Activated CD4-positive, CD25-positive, alpha-beta regulatory T cell (primary cell): ENCODE results near the gene PTCSC3.

Source experiments
- DNase-seq, 4 experiments: peaks; one replicate each; lab custom pipeline; 2025; lab: John Stamatoyannopoulos, UW

Gene PTCSC3

GRCh38 chr14:36176524-36176923, at the start of gene PTCSC3:
PTCSC3 (minus strand) TSS chr14:36176722.
- DNase-seq = no peak

GRCh38 chr14:36226164-36226563, 49.6 kb upstream of the PTCSC3 start:
- no peak for DNase-seq

GRCh38 chr14:36224176-36224575, 47.7 kb upstream of the PTCSC3 start:
- DNase-seq = no peak

GRCh38 chr14:36223558-36223957, 47.0 kb upstream of the PTCSC3 start:
- DNase-seq = no peak

GRCh38 chr14:36222952-36223468, 46.5 kb upstream of the PTCSC3 start:
- DNase-seq = no peak

- DNase-seq = no peak
Observed at GRCh38 chr14:36222337-36222736, 45.8 kb upstream of the PTCSC3 start.

GRCh38 chr14:36221112-36221511, 44.6 kb upstream of the PTCSC3 start:
- no peak for DNase-seq

- no peak for DNase-seq
Observed at GRCh38 chr14:36217732-36218131, 41.2 kb upstream of the PTCSC3 start.

GRCh38 chr14:36217027-36217426, 40.5 kb upstream of the PTCSC3 start:
- no peak for DNase-seq

GRCh38 chr14:36215217-36215598, 38.7 kb upstream of the PTCSC3 start:
- DNase-seq = no peak

- no peak for DNase-seq
Observed at GRCh38 chr14:36214476-36215216, 38.1 kb upstream of the PTCSC3 start.

- DNase-seq = no peak
Observed at GRCh38 chr14:36212987-36213386, 36.5 kb upstream of the PTCSC3 start.

- DNase-seq = no peak
Observed at GRCh38 chr14:36212577-36212976, 36.1 kb upstream of the PTCSC3 start.

GRCh38 chr14:36208690-36209278, 32.3 kb upstream of the PTCSC3 start:
- no peak for DNase-seq

- DNase-seq = no peak
Observed at GRCh38 chr14:36207500-36207899, 31.0 kb upstream of the PTCSC3 start.

- no peak for DNase-seq
Observed at GRCh38 chr14:36204461-36205073, 28.0 kb upstream of the PTCSC3 start.

GRCh38 chr14:36198378-36198777, 21.9 kb upstream of the PTCSC3 start:
- DNase-seq = no peak

- no peak for DNase-seq
Observed at GRCh38 chr14:36194663-36195062, 18.1 kb upstream of the PTCSC3 start.

- DNase-seq = no peak
Observed at GRCh38 chr14:36192530-36192929, 16.0 kb upstream of the PTCSC3 start.

GRCh38 chr14:36183402-36183801, 6.9 kb upstream of the PTCSC3 start:
- DNase-seq = no peak

- no peak for DNase-seq
Observed at GRCh38 chr14:36181417-36181816, 4.9 kb upstream of the PTCSC3 start.

GRCh38 chr14:36177489-36177888, 967 bp upstream of the PTCSC3 start:
- no peak for DNase-seq

- DNase-seq = no peak
Observed at GRCh38 chr14:36174767-36175424, 1.6 kb downstream of the PTCSC3 start.
